ENCODE measurements around the gene PIK3CB.

- TF ChIP-seq CTCF (IDR thresholded peaks at IDR 0.05) (no peak), POLR2AphosphoS5 (IDR thresholded peaks at IDR 0.05; ENCODE audit: low read depth, low read length) (no peak), REST (IDR thresholded peaks at IDR 0.05; ENCODE audit: insufficient read depth in 1 of 2, low read depth in 2 of 2, low read length in 1 of 2) (no peak), TCF7L2 (IDR thresholded peaks at IDR 0.05; ENCODE audit: low read depth, low read length) (no peak), SIN3A (IDR thresholded peaks at IDR 0.05; ENCODE audit: borderline replicate concordance, insufficient read depth, low read depth, low read length) (no peak)
Measured at GRCh38 chr3:138842483-138843188, 7.9 kb upstream of the PIK3CB start.
